Breast epithelium (tissue), 3 donors: ENCODE data around the gene ASXL3.

Experiments
- POLR2A ChIP-seq: fragments of 450-650 bp; IDR thresholded peaks from one replicate; pipeline ENCODE4 v1.6.1; 2016; ENCODE audit warnings: antibody characterized with exemption, mild to moderate bottlenecking, moderate library complexity
- POLR2AphosphoS5 ChIP-seq, 3 donors: sonication (generic); formaldehyde crosslinking; IDR thresholded peaks; one replicate each; pipeline ENCODE4 v1.6.1; 2017; ENCODE audit warnings: antibody characterized with exemption in 3 of 3
- TF ChIP-seq, protein P1 (sequence below), 3 donors: fragments of 450-650 bp; IDR thresholded peaks; one replicate each; pipeline ENCODE4 v1.5.1; 2016 to 2017; ENCODE audit warnings: antibody characterized with exemption in 3 of 3, mild to moderate bottlenecking in 3 of 3, moderate library complexity in 3 of 3

- TF ChIP-seq POLR2A = no peak
- TF ChIP-seq, protein P1, sequence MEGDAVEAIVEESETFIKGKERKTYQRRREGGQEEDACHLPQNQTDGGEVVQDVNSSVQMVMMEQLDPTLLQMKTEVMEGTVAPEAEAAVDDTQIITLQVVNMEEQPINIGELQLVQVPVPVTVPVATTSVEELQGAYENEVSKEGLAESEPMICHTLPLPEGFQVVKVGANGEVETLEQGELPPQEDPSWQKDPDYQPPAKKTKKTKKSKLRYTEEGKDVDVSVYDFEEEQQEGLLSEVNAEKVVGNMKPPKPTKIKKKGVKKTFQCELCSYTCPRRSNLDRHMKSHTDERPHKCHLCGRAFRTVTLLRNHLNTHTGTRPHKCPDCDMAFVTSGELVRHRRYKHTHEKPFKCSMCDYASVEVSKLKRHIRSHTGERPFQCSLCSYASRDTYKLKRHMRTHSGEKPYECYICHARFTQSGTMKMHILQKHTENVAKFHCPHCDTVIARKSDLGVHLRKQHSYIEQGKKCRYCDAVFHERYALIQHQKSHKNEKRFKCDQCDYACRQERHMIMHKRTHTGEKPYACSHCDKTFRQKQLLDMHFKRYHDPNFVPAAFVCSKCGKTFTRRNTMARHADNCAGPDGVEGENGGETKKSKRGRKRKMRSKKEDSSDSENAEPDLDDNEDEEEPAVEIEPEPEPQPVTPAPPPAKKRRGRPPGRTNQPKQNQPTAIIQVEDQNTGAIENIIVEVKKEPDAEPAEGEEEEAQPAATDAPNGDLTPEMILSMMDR (IDR thresholded peaks at IDR 0.05) = no peak
- TF ChIP-seq POLR2AphosphoS5 (IDR thresholded peaks at IDR 0.05) = no peak
Measured at GRCh38 chr18:33755931-33756560, 178.0 kb downstream of the ASXL3 start.
